Left lobe of liver (tissue), 2 donors: ENCODE data around the gene LCA5. TPM values are rescaled to one million over a fixed set of nuclear protein-coding genes. Genes with fewer than 3 reads are reported as not detected.
A peak's percentile ranks its signal among the peaks of the same experiment; 100 is the strongest.
"Not testable (repeated sequence)": the region's sequence is repeated elsewhere in the genome, so short reads cannot be mapped to it uniquely, and the experiment has no call there.

Source experiments
- ATAC-seq: fragments of 200-7000 bp; cut with Tn5 transposase; one replicate; pipeline ENCODE4 v1.9.1; 2020; ENCODE audit warnings: mild to moderate bottlenecking, moderate library complexity
- DNase-seq: peaks from one replicate; pipeline ENCODE4 v3.0.0-alpha.2; 2020; ENCODE audit warnings: low spot score
- total RNA-seq: library from RNA; stranded (reverse); gene quantifications from one replicate; pipeline ENCODE4 v1.2.1, GENCODE V29; 2021
- donor health status: DM: no; HTN: no; CAD: no; lungs with moderate emphysema.
- donor health status: DM: no; HTN: yes; CAD: no.

Gene LCA5
- total RNA-seq = 0.45 TPM

GRCh38 chr6:79536954-79537747, at the start of gene LCA5:
LCA5 (minus strand) TSS chr6:79537430; CDS start chr6:79518894, 18,536 bp downstream.
- peak; percentile 98 for ATAC-seq

GRCh38 chr6:79586548-79586947, 49.3 kb upstream of the LCA5 start:
- DNase-seq = no peak
- peak; percentile 90 for ATAC-seq

More at GRCh38 chr6:79536954-79537747, at the start of gene LCA5:
- DNase-seq = peak; percentile 94

GRCh38 chr6:79584332-79584731, 47.1 kb upstream of the LCA5 start:
- no peak for ATAC-seq
- no peak for DNase-seq

- DNase-seq, ATAC-seq: not testable (repeated sequence)
These were observed 40.7 kb upstream of the LCA5 start for GRCh38 chr6:79577926-79578325.

GRCh38 chr6:79574630-79575225, 37.5 kb upstream of the LCA5 start:
- ATAC-seq = no peak
- no peak for DNase-seq

GRCh38 chr6:79574174-79574573, 36.9 kb upstream of the LCA5 start:
- ATAC-seq (no peak), DNase-seq (no peak)

GRCh38 chr6:79571030-79571367, 33.8 kb upstream of the LCA5 start:
- DNase-seq (no peak), ATAC-seq (peak; percentile 89)

- ATAC-seq (peak; percentile 94), DNase-seq (no peak)
These were observed 33.1 kb upstream of the LCA5 start for GRCh38 chr6:79570129-79571029.

GRCh38 chr6:79568996-79569395, 31.8 kb upstream of the LCA5 start:
- ATAC-seq = no peak
- no peak for DNase-seq

- DNase-seq (no peak), ATAC-seq (no peak)
These were observed 27.4 kb upstream of the LCA5 start for GRCh38 chr6:79564636-79565035.

- no peak for ATAC-seq
- DNase-seq = no peak
These were observed 22.5 kb upstream of the LCA5 start for GRCh38 chr6:79559706-79560105.

GRCh38 chr6:79557673-79558467, 20.6 kb upstream of the LCA5 start:
- ATAC-seq (no peak), DNase-seq (no peak)

- DNase-seq = no peak
- no peak for ATAC-seq
These were observed 17.1 kb upstream of the LCA5 start for GRCh38 chr6:79554305-79554704.

- ATAC-seq = no peak
- DNase-seq = no peak
These were observed 14.2 kb upstream of the LCA5 start for GRCh38 chr6:79551401-79551800.

GRCh38 chr6:79548304-79548703, 11.1 kb upstream of the LCA5 start:
- ATAC-seq = peak; percentile 89
- no peak for DNase-seq

GRCh38 chr6:79546186-79546585, 9.0 kb upstream of the LCA5 start:
- DNase-seq (no peak), ATAC-seq (no peak)

- ATAC-seq = peak; percentile 79
- peak; percentile 50 for DNase-seq
These were observed 7.8 kb upstream of the LCA5 start for GRCh38 chr6:79544939-79545450.

GRCh38 chr6:79544299-79544927, 7.2 kb upstream of the LCA5 start:
- DNase-seq (no peak), ATAC-seq (no peak)

- DNase-seq (no peak), ATAC-seq (no peak)
These were observed 6.7 kb upstream of the LCA5 start for GRCh38 chr6:79543886-79544285.

- ATAC-seq = no peak
- DNase-seq = no peak
These were observed 6.2 kb upstream of the LCA5 start for GRCh38 chr6:79543411-79543810.
